Peyer's patch (tissue), 4 donors: ENCODE measurements around the gene TMEM175. TPM values are rescaled to one million over a fixed set of nuclear protein-coding genes. Genes with fewer than 3 reads are reported as not detected.

Source experiments
- DNase-seq, 3 donors: peaks; one replicate each; pipeline ENCODE4 v3.0.0-alpha.2; 2017 to 2019
- H3K27ac ChIP-seq, 4 donors: fragments of 200-600 bp; sonication (generic); one replicate each; pipeline ENCODE4 v1.5.1; 2016 to 2019
- H3K27me3 ChIP-seq, 2 donors: fragments of 200-600 bp; sonication (generic); one replicate each; pipeline ENCODE4 v1.5.1; 2019
- H3K36me3 ChIP-seq, 3 donors: fragments of 200-600 bp; sonication (generic); one replicate each; pipeline ENCODE4 v1.5.1; 2016 to 2019
- H3K4me1 ChIP-seq, 4 donors: fragments of 200-600 bp; sonication (generic); one replicate each; pipeline ENCODE4 v1.5.1; 2016 to 2019
- H3K4me3 ChIP-seq, 4 donors: fragments of 200-600 bp; sonication (generic); 1 replicate in 3 of 4; 2 replicates in 1 of 4; pipeline ENCODE4 v1.5.1; 2016 to 2019; ENCODE audit warnings: mild to moderate bottlenecking in 1 of 4
- H3K9me3 ChIP-seq, 4 donors: fragments of 200-600 bp; sonication (generic); one replicate each; pipeline ENCODE4 v1.5.1; 2016 to 2019; ENCODE audit warnings: mild to moderate bottlenecking in 1 of 4
- CTCF ChIP-seq, 6 experiments: fragments of 450-650 bp in 4 of 6; fragments of 200-600 bp in 2 of 6; sonication (generic) in 1 of 6; IDR thresholded peaks; one replicate each; pipeline ENCODE4 v1.5.1; 2017 to 2019; ENCODE audit warnings: antibody characterized with exemption in 6 of 6, mild to moderate bottlenecking in 3 of 6, moderate library complexity in 1 of 6
- POLR2A ChIP-seq, 2 donors: fragments of 450-650 bp; IDR thresholded peaks; one replicate each; pipeline ENCODE4 v1.5.1; 2017; ENCODE audit warnings: antibody characterized with exemption in 2 of 2, mild to moderate bottlenecking in 2 of 2, moderate library complexity in 2 of 2
- total RNA-seq, 4 donors: library from RNA; depleted of rRNA; stranded (reverse); fragments of >200 nt; gene quantifications; one replicate each; pipeline ENCODE4 v1.1.0, GENCODE V29; 2016

Gene TMEM175
- total RNA-seq, 4 donors from 2014 or later: 46.1 to 111 (median 56.6) TPM

GRCh38 chr4:954211-955020, 22.2 kb downstream of the TMEM175 start:
- TF ChIP-seq POLR2A (IDR thresholded peaks at IDR 0.05): no peak
- DNase-seq: peak in 1 of 3 donors; percentile 39
- Histone ChIP-seq H3K27ac (no peak overlapping the region), H3K36me3 (peaks cover 0 to 33% (median 0%) of the 10 kb centered on the region in 3 donors), H3K9me3 (no peaks in the 10 kb centered on the region), H3K4me3 (no peak overlapping the region), H3K27me3 (no peaks in the 10 kb centered on the region), H3K4me1 (no peaks in the 10 kb centered on the region)

GRCh38 chr4:955161-955921, 23.1 kb downstream of the TMEM175 start:
- TF ChIP-seq CTCF (IDR thresholded peaks at IDR 0.05) (no peak), POLR2A (IDR thresholded peaks at IDR 0.05) (no peak)
- peak in 2 of 3 donors; percentile 40 for DNase-seq
- Histone ChIP-seq H3K36me3 (peaks cover 0 to 42% (median 0%) of the 10 kb centered on the region in 3 donors), H3K9me3 (no peaks in the 10 kb centered on the region), H3K4me3 (no peak overlapping the region), H3K27me3 (no peaks in the 10 kb centered on the region), H3K27ac (no peak overlapping the region), H3K4me1 (no peaks in the 10 kb centered on the region)

GRCh38 chr4:955931-956381, 23.7 kb downstream of the TMEM175 start:
- TF ChIP-seq POLR2A (IDR thresholded peaks at IDR 0.05) (no peak), CTCF (IDR thresholded peaks at IDR 0.05) (no peak)
- Histone ChIP-seq H3K9me3 (no peaks in the 10 kb centered on the region), H3K27ac (no peak overlapping the region), H3K4me3 (no peak overlapping the region), H3K36me3 (peaks cover 0 to 48% (median 0%) of the 10 kb centered on the region in 3 donors), H3K27me3 (no peaks in the 10 kb centered on the region), H3K4me1 (no peaks in the 10 kb centered on the region)
- peak in 2 of 3 donors; percentile 34 to 40 for DNase-seq

GRCh38 chr4:956531-957230, 24.4 kb downstream of the TMEM175 start:
- TF ChIP-seq POLR2A (IDR thresholded peaks at IDR 0.05) (no peak), CTCF (IDR thresholded peaks at IDR 0.05) (no peak)
- peak in 2 of 3 donors; percentile 34 to 42 for DNase-seq
- Histone ChIP-seq H3K36me3 (peaks cover 0 to 55% (median 0%) of the 10 kb centered on the region in 3 donors), H3K27ac (no peak overlapping the region), H3K4me1 (no peaks in the 10 kb centered on the region), H3K9me3 (no peaks in the 10 kb centered on the region), H3K4me3 (no peak overlapping the region), H3K27me3 (no peaks in the 10 kb centered on the region)

GRCh38 chr4:957231-957580, 24.9 kb downstream of the TMEM175 start:
- Histone ChIP-seq H3K4me1 (peaks cover 0 to under 1% (median 0%) of the 10 kb centered on the region in 4 donors), H3K36me3 (peaks cover 0 to 61% (median 0%) of the 10 kb centered on the region in 3 donors), H3K27me3 (no peaks in the 10 kb centered on the region), H3K4me3 (no peak overlapping the region), H3K27ac (no peak overlapping the region), H3K9me3 (no peaks in the 10 kb centered on the region)
- DNase-seq: peak in 1 of 3 donors; percentile 31
- TF ChIP-seq CTCF (IDR thresholded peaks at IDR 0.05) (no peak), POLR2A (IDR thresholded peaks at IDR 0.05) (no peak)
